ENCODE measurements around the gene PTPRZ1. TPM values are rescaled to one million over a fixed set of nuclear protein-coding genes. Genes with fewer than 3 reads are reported as not detected.

PTPRZ1 gene
- total RNA-seq: 1 to 10 TPM; 1.4 to 4.4 TPM

DNA sequence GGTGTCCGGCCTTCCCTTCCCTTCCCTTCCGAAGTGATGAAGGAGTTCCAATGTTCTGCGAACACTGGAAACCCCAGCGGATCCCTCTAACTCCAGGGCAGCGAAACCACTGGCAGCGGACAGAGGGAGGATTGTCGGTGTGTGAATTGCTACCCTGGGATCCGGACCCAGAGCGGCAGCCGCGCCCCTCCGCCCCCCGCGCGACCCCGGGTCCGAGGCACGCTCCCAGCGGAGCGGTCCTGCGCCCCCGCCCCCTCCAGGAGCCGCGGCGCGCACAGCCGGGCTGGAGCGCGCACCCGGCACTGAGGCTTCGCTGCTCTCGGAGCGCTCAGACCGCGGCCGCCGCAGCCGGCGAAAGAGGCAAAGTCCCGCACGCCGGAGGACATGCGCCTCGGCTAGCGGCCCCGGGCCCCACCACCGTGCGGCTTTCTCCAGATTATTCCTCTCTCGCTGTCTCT lies at the start of gene PTPRZ1:
TSS of gene PTPRZ1 (plus strand) at position 331 of the 458 bp plus-strand sequence. CDS start 339 bp downstream, outside the sequence.
- WGBS: under 1% methylated on average over 32 of the region's 49 CpGs
- H3K27me3 ChIP-seq (replicated peaks; ENCODE audit: insufficient read depth): no peaks in the 10 kb centered on the region
- peak within 1 kb of the TSS; percentile 39 to 46 for H3K4me3 ChIP-seq
- TF ChIP-seq CTCF (IDR thresholded peaks at IDR 0.05): no peak
- TF ChIP-seq POLR2AphosphoS5 (IDR thresholded peaks at IDR 0.05): no peak
- no peak for TF ChIP-seq POLR2A (IDR thresholded peaks at IDR 0.05)
- DNase-seq (ENCODE audit: low spot score): no peak
- H3K4me1 ChIP-seq (replicated peaks): no peaks in the 10 kb centered on the region
- intact Hi-C loops (cut with DNase I): no loop called here
- H3K9me3 ChIP-seq: no peaks in the 10 kb centered on the region
- H3K36me3 ChIP-seq: no peaks in the 10 kb centered on the region
- H3K27ac ChIP-seq: no peak within 1 kb of the TSS

DNA sequence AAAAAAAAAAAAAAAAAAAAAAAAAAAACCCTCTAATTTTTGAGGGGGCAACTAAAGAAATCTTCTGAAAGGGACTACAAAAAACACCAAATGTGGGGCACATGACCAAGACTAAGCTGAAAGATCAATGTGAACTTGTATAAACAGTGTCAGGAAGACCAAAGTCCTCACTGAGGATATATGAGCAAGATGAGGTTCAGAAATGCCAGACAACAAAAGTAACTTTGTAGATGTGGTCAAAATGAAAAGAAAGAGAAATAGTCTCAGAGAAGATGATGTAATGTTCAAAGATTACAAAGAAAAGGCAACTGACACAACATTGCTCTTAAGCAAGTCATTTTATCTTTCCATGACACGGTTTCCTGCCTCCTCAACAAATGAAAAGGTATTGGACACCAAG lies 48.7 kb upstream of the PTPRZ1 start:
- Histone ChIP-seq H3K4me3 (no peak overlapping the region), H3K4me1 (replicated peaks) (no peaks in the 10 kb centered on the region), H3K27ac (no peak overlapping the region), H3K9me3 (no peaks in the 10 kb centered on the region), H3K36me3 (no peaks in the 10 kb centered on the region), H3K27me3 (replicated peaks; ENCODE audit: insufficient read depth) (no peaks in the 10 kb centered on the region)
- intact Hi-C loops (cut with DNase I): no loop called here
- WGBS: 86% methylated on average over 1 of the region's 1 CpG
- DNase-seq (ENCODE audit: low spot score): no peak
- TF ChIP-seq CTCF (IDR thresholded peaks at IDR 0.05) (no peak), POLR2A (IDR thresholded peaks at IDR 0.05) (no peak), POLR2AphosphoS5 (IDR thresholded peaks at IDR 0.05) (no peak)

- no peak for DNase-seq (ENCODE audit: low spot score)
- no peaks in the 10 kb centered on the region for H3K27me3 ChIP-seq (replicated peaks; ENCODE audit: insufficient read depth)
- intact Hi-C loops (cut with DNase I): no loop called here
- 41% methylated on average over 3 of the region's 3 CpGs for WGBS
- TF ChIP-seq CTCF (IDR thresholded peaks at IDR 0.05) (no peak), POLR2A (IDR thresholded peaks at IDR 0.05) (no peak), POLR2AphosphoS5 (IDR thresholded peaks at IDR 0.05) (no peak)
- H3K9me3 ChIP-seq: no peaks in the 10 kb centered on the region
- H3K27ac ChIP-seq: no peak overlapping the region
- no peaks in the 10 kb centered on the region for H3K4me1 ChIP-seq (replicated peaks)
- no peak overlapping the region for H3K4me3 ChIP-seq
- no peaks in the 10 kb centered on the region for H3K36me3 ChIP-seq
Observed at GRCh38 chr7:121831351-121831750, 41.6 kb upstream of the PTPRZ1 start.

DNA sequence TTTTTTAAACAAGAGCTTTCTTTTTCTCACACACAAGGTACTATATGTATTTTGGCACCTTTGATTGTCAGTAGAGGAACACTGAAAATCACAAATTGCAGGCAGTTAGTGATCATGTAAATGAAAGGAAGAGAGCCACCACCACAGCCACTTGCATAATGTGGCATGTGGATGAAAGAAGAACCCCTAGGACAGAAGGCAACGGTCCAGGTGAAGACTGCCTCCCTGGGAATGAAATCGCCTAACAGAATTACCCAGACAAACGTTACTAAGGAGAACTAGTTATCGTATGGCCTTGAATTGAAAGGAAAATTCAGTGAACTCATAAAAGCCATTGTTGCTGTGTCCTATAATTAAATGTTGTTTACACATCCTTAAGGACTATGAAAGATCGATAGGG lies 41.2 kb upstream of the PTPRZ1 start:
- H3K4me1 ChIP-seq (replicated peaks): no peaks in the 10 kb centered on the region
- H3K9me3 ChIP-seq: no peaks in the 10 kb centered on the region
- no peaks in the 10 kb centered on the region for H3K27me3 ChIP-seq (replicated peaks; ENCODE audit: insufficient read depth)
- WGBS: 20% methylated on average over 5 of the region's 5 CpGs
- no peaks in the 10 kb centered on the region for H3K36me3 ChIP-seq
- intact Hi-C loops (cut with DNase I): no loop called here
- no peak for DNase-seq (ENCODE audit: low spot score)
- no peak overlapping the region for H3K4me3 ChIP-seq
- TF ChIP-seq POLR2AphosphoS5 (IDR thresholded peaks at IDR 0.05): no peak
- TF ChIP-seq POLR2A (IDR thresholded peaks at IDR 0.05): no peak
- no peak for TF ChIP-seq CTCF (IDR thresholded peaks at IDR 0.05)
- no peak overlapping the region for H3K27ac ChIP-seq

- H3K27ac ChIP-seq: no peak overlapping the region
- H3K27me3 ChIP-seq (replicated peaks; ENCODE audit: insufficient read depth): no peaks in the 10 kb centered on the region
- H3K9me3 ChIP-seq: no peaks in the 10 kb centered on the region
- TF ChIP-seq CTCF (IDR thresholded peaks at IDR 0.05): no peak
- no peak for TF ChIP-seq POLR2AphosphoS5 (IDR thresholded peaks at IDR 0.05)
- TF ChIP-seq POLR2A (IDR thresholded peaks at IDR 0.05): no peak
- H3K4me1 ChIP-seq (replicated peaks): no peaks in the 10 kb centered on the region
- no peak overlapping the region for H3K4me3 ChIP-seq
- no peak for DNase-seq (ENCODE audit: low spot score)
- whole genome bisulfite sequencing: 44% methylated on average over 8 of the region's 8 CpGs
- intact Hi-C loops (cut with DNase I): no loop called here
- no peaks in the 10 kb centered on the region for H3K36me3 ChIP-seq
Observed at GRCh38 chr7:121832347-121832746, 40.6 kb upstream of the PTPRZ1 start.

Measured in prostate gland (tissue), 2 donors.